ENCODE results near the gene DENND5A. TPM values are rescaled to one million over a fixed set of nuclear protein-coding genes. Genes with fewer than 3 reads are reported as not detected.
A peak's percentile ranks its signal among the peaks of the same experiment; 100 is the strongest.

Gene DENND5A
- total RNA-seq, 4 donors from 2014 or later = 29.1 to 33.1 (median 31.5) TPM

DNA sequence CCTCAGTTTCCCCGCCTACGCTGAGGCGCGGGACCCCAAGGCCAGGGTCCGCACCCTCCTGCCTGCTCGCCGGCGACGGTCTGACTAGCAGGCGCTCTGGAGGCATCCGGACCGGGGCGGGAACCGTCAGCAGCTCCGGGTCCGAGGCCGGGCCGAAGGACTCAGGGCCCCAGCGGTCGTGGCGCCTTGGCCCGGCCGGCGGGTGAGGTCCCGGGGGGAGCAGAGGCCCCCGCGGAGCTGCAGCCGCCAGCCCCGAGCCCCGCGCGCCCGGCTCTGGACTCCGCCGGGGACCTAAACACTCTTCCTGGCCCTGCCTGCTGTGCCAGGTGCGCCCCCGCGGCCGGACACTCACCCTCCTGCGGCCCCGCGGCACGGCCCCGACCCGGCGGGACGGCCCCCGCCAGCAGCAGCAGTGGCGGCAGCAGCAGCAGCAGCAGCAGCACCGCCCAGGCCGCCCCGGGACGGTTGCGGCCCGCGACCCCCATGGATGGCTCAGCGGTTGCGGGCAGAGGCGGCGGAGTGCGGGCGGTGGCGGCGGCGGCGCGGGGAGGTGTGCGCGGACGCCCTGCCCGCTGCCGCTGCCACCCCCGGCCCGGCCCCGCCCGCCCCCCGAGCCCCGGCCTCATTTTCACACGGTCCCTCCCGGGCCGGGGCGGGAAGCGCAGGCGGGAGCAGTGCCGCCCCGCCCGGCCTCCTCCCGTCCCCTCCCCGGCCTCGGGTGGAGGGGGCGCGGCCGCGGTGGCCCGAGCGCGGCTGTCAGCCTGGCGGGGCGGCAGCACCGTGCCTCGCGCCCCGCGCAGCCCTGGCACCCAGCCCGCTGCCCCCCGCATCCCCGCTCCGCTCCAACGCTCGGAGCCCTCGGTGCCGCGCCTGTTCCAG lies 173.9 kb downstream of the DENND5A start, which contains the start of gene SCUBE2:
SCUBE2 (minus strand) TSS at position 556 of the 879 bp plus-strand sequence; CDS start at position 485, 71 bp downstream.
- ATAC-seq (peak in 1 of 2 donors; percentile 21), DNase-seq (no peak)
- H3K27ac ChIP-seq = no peak within 1 kb of the TSS

GRCh38 chr11:9090488-9091043 lies 174.6 kb downstream of the DENND5A start:
- peaks cover 0 to 5% of the 10 kb centered on the region in 2 donors for H3K4me1 ChIP-seq
- intact Hi-C loops (cut with DNase I; ENCODE audit: low total_unique reads) (no loop called here), in situ Hi-C loops (cut with MboI; ENCODE audit: low sequenced_read_pairs in 4 of 4) (no loop called here)
- no peak overlapping the region for H3K27ac ChIP-seq
- peaks cover 5 to 17% (median 9%) of the 10 kb centered on the region in 3 donors for H3K27me3 ChIP-seq
- peak in 1 of 2 donors; percentile 35 for ATAC-seq
- peak overlapping the region; percentile 33 to 55 (median 50) for H3K4me3 ChIP-seq
- no peaks in the 10 kb centered on the region for H3K9me3 ChIP-seq
- DNase-seq = no peak
- TF ChIP-seq POLR2A (IDR thresholded peaks at IDR 0.05) (no peak), CTCF (IDR thresholded peaks at IDR 0.05 in 4 of 5, conservative IDR thresholded peaks at IDR 0.05 in 1 of 5) (no peak)
- no peaks in the 10 kb centered on the region for H3K36me3 ChIP-seq

More for the DNA sequence above, 173.9 kb downstream of the DENND5A start, which contains the start of gene SCUBE2:
- intact Hi-C loops (cut with DNase I; ENCODE audit: low total_unique reads) (no loop called here), in situ Hi-C loops (cut with MboI; ENCODE audit: low sequenced_read_pairs in 4 of 4) (no loop called here)
- Histone ChIP-seq H3K27me3 (peaks cover 5 to 17% (median 9%) of the 10 kb centered on the region in 3 donors), H3K4me3 (peak within 1 kb of the TSS; percentile 33 to 55 (median 50)), H3K36me3 (no peaks in the 10 kb centered on the region), H3K9me3 (no peaks in the 10 kb centered on the region), H3K4me1 (peaks cover 0 to 5% of the 10 kb centered on the region in 2 donors)
- TF ChIP-seq POLR2A (IDR thresholded peaks at IDR 0.05) (no peak), CTCF (IDR thresholded peaks at IDR 0.05 in 4 of 5, conservative IDR thresholded peaks at IDR 0.05 in 1 of 5) (no peak)

GRCh38 chr11:9089636-9090035 lies 175.5 kb downstream of the DENND5A start:
- intact Hi-C loops (cut with DNase I; ENCODE audit: low total_unique reads) (no loop called here), in situ Hi-C loops (cut with MboI; ENCODE audit: low sequenced_read_pairs in 4 of 4) (no loop called here)
- Histone ChIP-seq H3K9me3 (no peaks in the 10 kb centered on the region), H3K36me3 (no peaks in the 10 kb centered on the region), H3K27ac (no peak overlapping the region), H3K27me3 (peaks cover 5 to 17% (median 9%) of the 10 kb centered on the region in 3 donors), H3K4me3 (no peak overlapping the region), H3K4me1 (peaks cover 0 to 5% of the 10 kb centered on the region in 2 donors)
- ATAC-seq (no peak), DNase-seq (no peak)
- TF ChIP-seq POLR2A (IDR thresholded peaks at IDR 0.05) (no peak), CTCF (IDR thresholded peaks at IDR 0.05 in 4 of 5, conservative IDR thresholded peaks at IDR 0.05 in 1 of 5) (no peak)

DNA sequence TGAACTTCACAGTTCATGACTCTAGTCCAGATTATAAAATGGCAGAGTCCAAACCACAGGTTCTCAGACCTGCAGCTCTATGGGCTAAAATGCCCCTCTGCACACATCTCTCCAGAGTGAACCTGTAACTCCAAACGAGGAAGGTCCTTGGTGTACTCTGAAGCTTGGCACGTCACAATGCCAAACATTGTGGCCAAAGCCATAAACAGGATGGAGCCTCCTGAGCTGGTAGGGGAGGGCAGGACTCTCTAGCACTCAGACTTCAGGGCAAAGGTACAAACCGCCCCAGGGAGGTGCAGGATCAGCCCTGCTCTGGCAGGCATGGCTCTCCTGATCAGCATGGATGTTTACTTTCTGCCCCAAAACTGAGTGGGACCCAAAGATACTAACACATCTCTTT lies 176.1 kb downstream of the DENND5A start:
- H3K27me3 ChIP-seq = peaks cover 5 to 17% (median 9%) of the 10 kb centered on the region in 3 donors
- no peaks in the 10 kb centered on the region for H3K9me3 ChIP-seq
- H3K27ac ChIP-seq = no peak overlapping the region
- no peaks in the 10 kb centered on the region for H3K36me3 ChIP-seq
- ATAC-seq (peak in 1 of 2 donors; percentile 40), DNase-seq (no peak)
- TF ChIP-seq POLR2A (IDR thresholded peaks at IDR 0.05) = no peak
- no peak for TF ChIP-seq CTCF (IDR thresholded peaks at IDR 0.05 in 4 of 5, conservative IDR thresholded peaks at IDR 0.05 in 1 of 5)
- in situ Hi-C loops (cut with MboI; ENCODE audit: low sequenced_read_pairs in 4 of 4) = no loop called here
- peaks cover 0 to 5% of the 10 kb centered on the region in 2 donors for H3K4me1 ChIP-seq
- no peak overlapping the region for H3K4me3 ChIP-seq
- intact Hi-C loops (cut with DNase I; ENCODE audit: low total_unique reads) = no loop called here

Small RNAs within 50 kb of the gene (microRNA-seq; reads per million reads assigned to microRNA genes)
- 0 reads per million in 2 donors for gene MIR5691 (ENCODE audit: borderline replicate concordance in 2 of 2)

Other genes starting within 250 kb of the DENND5A start
- gene SCUBE2, start 173.8 kb downstream of the DENND5A start, total RNA-seq = 1 to 10 TPM in 3 of 4 donors, under 1 TPM in 1; 0.24 to 3.6 (median 2.3) TPM
- gene TMEM41B, start 49.2 kb upstream of the DENND5A start, total RNA-seq = 10 to 100 TPM in 3 of 4 donors, 1 to 10 TPM in 1; 9.4 to 24.9 (median 15.5) TPM
- gene IPO7, start 119.3 kb upstream of the DENND5A start, total RNA-seq = 100 to 1,000 TPM; 167 to 286 (median 179) TPM
- gene ZNF143, start 195.7 kb upstream of the DENND5A start, total RNA-seq = 10 to 100 TPM; 33.3 to 42.6 (median 36.9) TPM